GM12878 (cell line): ENCODE data around the gene SMIM32.

Experiments
- BRCA1 ChIP-seq: IDR thresholded peaks from 2 replicates; pipeline ENCODE4 v1.6.1; 2011; ENCODE audit warnings: low read depth, low read length, improper control_type of control experiment
- CREM ChIP-seq: IDR thresholded peaks from 2 replicates; pipeline ENCODE4 v1.6.1; 2014; ENCODE audit warnings: antibody characterized with exemption, low read depth
- EP300 ChIP-seq, 2 experiments: fragments of 150-350 bp in 1 of 2; IDR thresholded peaks; 2 replicates each; pipeline ENCODE4 v1.6.1; 2011 to 2012; ENCODE audit warnings: low read depth in 2 of 2, low read length in 2 of 2, borderline replicate concordance in 1 of 2, improper control_type of control experiment in 1 of 2, inconsistent platforms in 1 of 2; ENCODE audit not compliant: control insufficient read depth in 1 of 2
- NR2C2 ChIP-seq: IDR thresholded peaks from 2 replicates; pipeline ENCODE4 v1.6.1; 2011; ENCODE audit warnings: borderline replicate concordance, low read depth; ENCODE audit not compliant: control insufficient read depth, insufficient read length
- POLR2A ChIP-seq: IDR thresholded peaks from 2 replicates; pipeline ENCODE4 v1.6.1; 2011; ENCODE audit warnings: low read depth, mild to moderate bottlenecking, low read length
- TF ChIP-seq, protein P1 (sequence below), 3 experiments: IDR thresholded peaks in 2 of 3; conservative IDR thresholded peaks in 1 of 3; 2 replicates each; pipeline ENCODE4 v1.5.1; 2011; ENCODE audit warnings: low read depth in 3 of 3, low read length in 3 of 3, mild to moderate bottlenecking in 3 of 3, control low read depth in 2 of 3, moderate library complexity in 2 of 3, inconsistent platforms in 1 of 3, mixed read lengths in 1 of 3; ENCODE audit not compliant: control insufficient read depth in 2 of 3, insufficient read depth in 1 of 3; ENCODE audit errors: extremely low read depth in 1 of 3
- TF ChIP-seq, protein P2 (sequence below): IDR thresholded peaks from 2 replicates; pipeline ENCODE4 v1.6.1; 2012; ENCODE audit warnings: mild to moderate bottlenecking, low read depth, low read length

GRCh38 chr5:136153581-136154236 lies 39.3 kb downstream of the SMIM32 start:
- TF ChIP-seq BRCA1 = no peak
- no peak for TF ChIP-seq CREM
- no peak for TF ChIP-seq EP300 (IDR thresholded peaks at IDR 0.05; ENCODE audit: borderline replicate concordance in 1 of 2, control insufficient read depth in 1 of 2, low read depth in 2 of 2, low read length in 2 of 2)
- TF ChIP-seq, protein P1, sequence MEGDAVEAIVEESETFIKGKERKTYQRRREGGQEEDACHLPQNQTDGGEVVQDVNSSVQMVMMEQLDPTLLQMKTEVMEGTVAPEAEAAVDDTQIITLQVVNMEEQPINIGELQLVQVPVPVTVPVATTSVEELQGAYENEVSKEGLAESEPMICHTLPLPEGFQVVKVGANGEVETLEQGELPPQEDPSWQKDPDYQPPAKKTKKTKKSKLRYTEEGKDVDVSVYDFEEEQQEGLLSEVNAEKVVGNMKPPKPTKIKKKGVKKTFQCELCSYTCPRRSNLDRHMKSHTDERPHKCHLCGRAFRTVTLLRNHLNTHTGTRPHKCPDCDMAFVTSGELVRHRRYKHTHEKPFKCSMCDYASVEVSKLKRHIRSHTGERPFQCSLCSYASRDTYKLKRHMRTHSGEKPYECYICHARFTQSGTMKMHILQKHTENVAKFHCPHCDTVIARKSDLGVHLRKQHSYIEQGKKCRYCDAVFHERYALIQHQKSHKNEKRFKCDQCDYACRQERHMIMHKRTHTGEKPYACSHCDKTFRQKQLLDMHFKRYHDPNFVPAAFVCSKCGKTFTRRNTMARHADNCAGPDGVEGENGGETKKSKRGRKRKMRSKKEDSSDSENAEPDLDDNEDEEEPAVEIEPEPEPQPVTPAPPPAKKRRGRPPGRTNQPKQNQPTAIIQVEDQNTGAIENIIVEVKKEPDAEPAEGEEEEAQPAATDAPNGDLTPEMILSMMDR (IDR thresholded peaks at IDR 0.05 in 2 of 3, conservative IDR thresholded peaks at IDR 0.05 in 1 of 3; ENCODE audit: control insufficient read depth in 2 of 3, extremely low read depth in 1 of 3, insufficient read depth in 1 of 3, low read depth in 3 of 3, low read length in 3 of 3) = no peak
- TF ChIP-seq POLR2A = no peak
- no peak for TF ChIP-seq NR2C2
- TF ChIP-seq, protein P2, sequence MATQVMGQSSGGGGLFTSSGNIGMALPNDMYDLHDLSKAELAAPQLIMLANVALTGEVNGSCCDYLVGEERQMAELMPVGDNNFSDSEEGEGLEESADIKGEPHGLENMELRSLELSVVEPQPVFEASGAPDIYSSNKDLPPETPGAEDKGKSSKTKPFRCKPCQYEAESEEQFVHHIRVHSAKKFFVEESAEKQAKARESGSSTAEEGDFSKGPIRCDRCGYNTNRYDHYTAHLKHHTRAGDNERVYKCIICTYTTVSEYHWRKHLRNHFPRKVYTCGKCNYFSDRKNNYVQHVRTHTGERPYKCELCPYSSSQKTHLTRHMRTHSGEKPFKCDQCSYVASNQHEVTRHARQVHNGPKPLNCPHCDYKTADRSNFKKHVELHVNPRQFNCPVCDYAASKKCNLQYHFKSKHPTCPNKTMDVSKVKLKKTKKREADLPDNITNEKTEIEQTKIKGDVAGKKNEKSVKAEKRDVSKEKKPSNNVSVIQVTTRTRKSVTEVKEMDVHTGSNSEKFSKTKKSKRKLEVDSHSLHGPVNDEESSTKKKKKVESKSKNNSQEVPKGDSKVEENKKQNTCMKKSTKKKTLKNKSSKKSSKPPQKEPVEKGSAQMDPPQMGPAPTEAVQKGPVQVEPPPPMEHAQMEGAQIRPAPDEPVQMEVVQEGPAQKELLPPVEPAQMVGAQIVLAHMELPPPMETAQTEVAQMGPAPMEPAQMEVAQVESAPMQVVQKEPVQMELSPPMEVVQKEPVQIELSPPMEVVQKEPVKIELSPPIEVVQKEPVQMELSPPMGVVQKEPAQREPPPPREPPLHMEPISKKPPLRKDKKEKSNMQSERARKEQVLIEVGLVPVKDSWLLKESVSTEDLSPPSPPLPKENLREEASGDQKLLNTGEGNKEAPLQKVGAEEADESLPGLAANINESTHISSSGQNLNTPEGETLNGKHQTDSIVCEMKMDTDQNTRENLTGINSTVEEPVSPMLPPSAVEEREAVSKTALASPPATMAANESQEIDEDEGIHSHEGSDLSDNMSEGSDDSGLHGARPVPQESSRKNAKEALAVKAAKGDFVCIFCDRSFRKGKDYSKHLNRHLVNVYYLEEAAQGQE = no peak
